ENCODE results near the gene APELA.

The APELA gene

DNA sequence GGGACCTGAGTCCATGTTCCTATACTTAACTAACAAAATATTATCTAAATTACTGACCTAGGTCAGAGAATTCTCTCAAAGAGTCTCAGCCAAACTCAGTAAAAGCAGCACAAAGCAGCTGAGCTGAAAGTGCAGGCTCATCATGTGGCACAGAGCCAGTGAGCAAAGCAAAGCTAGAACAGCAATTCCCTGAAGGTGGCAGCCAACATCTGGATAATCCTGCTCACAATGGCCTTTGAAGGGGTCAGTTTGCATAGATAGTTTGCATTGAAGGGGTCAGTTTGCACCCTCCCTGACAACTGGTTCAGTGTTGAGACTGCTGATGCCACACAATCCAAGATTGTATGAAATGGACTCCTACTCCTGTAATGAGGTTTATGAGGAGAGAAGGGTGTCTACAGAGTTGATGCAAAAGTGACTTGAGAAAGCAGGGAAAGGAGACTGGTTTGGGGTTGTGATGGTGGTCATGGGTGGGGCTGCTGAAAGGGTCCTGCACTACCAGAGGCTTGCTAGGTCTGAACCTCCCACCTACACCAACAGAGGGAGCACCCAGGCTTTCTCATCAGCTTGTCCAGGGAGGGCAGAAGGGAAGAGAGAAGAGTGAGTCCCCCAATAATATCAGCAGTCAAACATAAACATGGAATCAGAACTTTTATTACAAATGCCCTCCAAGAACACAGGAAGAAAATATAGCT lies 60.7 kb downstream of the APELA start:
- TF ChIP-seq Cebpa-rat (IDR thresholded peaks at IDR 0.05), result no peak
- Histone ChIP-seq H3K9me3 (no peaks in the 10 kb centered on the region), H3K4me3 (no peak overlapping the region), H3K27ac (no peak overlapping the region), H3K4me1 (peaks cover 12% of the 10 kb centered on the region), H3K27me3 (no peaks in the 10 kb centered on the region), H3K36me3 (no peaks in the 10 kb centered on the region), H3K4me2 (no peak overlapping the region), H3K9ac (no peak overlapping the region), H4K20me1 (no peaks in the 10 kb centered on the region)

DNA sequence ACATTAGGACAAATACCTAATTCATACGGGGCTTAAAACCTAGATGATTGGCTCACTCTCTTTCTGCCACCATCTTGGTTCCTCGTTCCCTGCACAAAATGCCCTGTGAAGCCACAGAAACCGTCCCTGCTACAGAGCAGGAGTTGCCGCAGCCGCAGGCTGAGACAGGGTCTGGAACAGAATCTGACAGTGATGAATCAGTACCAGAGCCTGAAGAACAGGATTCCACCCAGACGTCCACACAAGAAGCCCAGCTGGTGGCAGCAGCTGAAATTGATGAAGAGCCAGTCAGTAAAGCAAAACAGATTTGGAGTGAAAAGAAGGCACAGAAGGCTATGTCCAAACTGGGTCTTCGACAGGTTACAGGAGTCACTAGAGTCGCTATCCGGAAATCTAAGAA lies 66.2 kb downstream of the APELA start:
- TF ChIP-seq Cebpa-rat (IDR thresholded peaks at IDR 0.05), result no peak
- no peaks in the 10 kb centered on the region for H3K36me3 ChIP-seq
- no peak overlapping the region for H3K4me3 ChIP-seq
- H3K4me1 ChIP-seq, result peaks cover 3% of the 10 kb centered on the region; the same call in 1 of the 2 replicates
- no peaks in the 10 kb centered on the region for H3K9me3 ChIP-seq
- no peaks in the 10 kb centered on the region for H4K20me1 ChIP-seq
- no peaks in the 10 kb centered on the region for H3K27me3 ChIP-seq
- no peak overlapping the region for H3K9ac ChIP-seq
- no peak overlapping the region for H3K4me2 ChIP-seq
- H3K27ac ChIP-seq, result no peak overlapping the region

DNA sequence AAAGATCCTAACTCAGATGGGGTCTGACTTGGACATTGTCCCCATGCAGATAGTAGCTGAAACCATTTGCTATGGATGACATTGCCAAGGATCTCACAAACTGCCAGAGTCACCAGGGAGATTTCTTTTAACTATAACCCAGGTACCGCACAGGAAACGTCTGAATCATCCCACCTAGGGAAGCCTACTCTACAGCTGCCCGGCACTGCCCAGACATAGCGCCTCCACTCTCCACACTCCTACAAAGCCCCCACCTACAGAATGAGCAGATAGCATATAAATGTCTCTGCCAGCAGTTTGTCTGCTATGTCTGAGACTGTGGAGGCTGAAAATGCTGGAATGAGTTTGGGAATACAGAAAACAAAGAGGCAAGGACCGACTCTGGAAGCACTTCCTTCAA lies 68.2 kb downstream of the APELA start:
- H3K4me2 ChIP-seq, result no peak overlapping the region
- no peaks in the 10 kb centered on the region for H4K20me1 ChIP-seq
- TF ChIP-seq Cebpa-rat (IDR thresholded peaks at IDR 0.05), result no peak
- no peaks in the 10 kb centered on the region for H3K27me3 ChIP-seq
- no peak overlapping the region for H3K4me3 ChIP-seq
- H3K4me1 ChIP-seq, result peaks cover 4% of the 10 kb centered on the region; the same call in 1 of the 2 replicates
- no peaks in the 10 kb centered on the region for H3K36me3 ChIP-seq
- H3K9ac ChIP-seq, result no peak overlapping the region
- no peaks in the 10 kb centered on the region for H3K9me3 ChIP-seq
- H3K27ac ChIP-seq, result no peak overlapping the region

DNA sequence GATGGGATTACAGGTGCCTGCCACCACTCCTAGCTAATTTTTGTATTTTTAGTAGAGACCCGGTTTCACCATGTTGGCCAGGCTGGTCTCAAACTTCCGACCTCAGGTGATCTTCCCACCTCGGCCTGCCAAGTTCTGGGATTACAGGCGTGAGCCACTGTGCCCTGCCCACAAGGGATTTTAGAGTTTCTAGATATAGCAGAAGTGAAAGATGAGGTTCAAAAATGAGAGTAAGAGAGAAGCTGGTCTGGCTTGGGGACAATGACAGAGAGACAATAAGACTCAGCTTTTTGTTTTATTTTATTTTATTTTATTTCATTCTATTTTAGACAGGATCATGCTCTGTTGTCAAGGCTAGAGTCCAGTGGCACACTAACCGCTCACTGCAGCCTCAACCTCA lies 69.8 kb downstream of the APELA start:
- Histone ChIP-seq H3K9me3 (no peaks in the 10 kb centered on the region), H3K4me3 (no peak overlapping the region), H3K27me3 (no peaks in the 10 kb centered on the region), H3K27ac (no peak overlapping the region), H3K9ac (no peak overlapping the region), H4K20me1 (no peaks in the 10 kb centered on the region), H3K4me1 (peaks cover 4% of the 10 kb centered on the region; the same call in 1 of the 2 replicates), H3K4me2 (no peak overlapping the region), H3K36me3 (no peaks in the 10 kb centered on the region)
- no peak for TF ChIP-seq Cebpa-rat (IDR thresholded peaks at IDR 0.05)
